Measurements from ENCODE around the gene SH2D4B.

The SH2D4B gene

GRCh38 chr10:80687476-80687789 lies 149.7 kb downstream of the SH2D4B start:
- Mint-ChIP-seq H3K4me3 (no peak overlapping the region), H3K4me1 (no peaks in the 10 kb centered on the region), H3K27me3 (peaks cover 20 to 26% of the 10 kb centered on the region in 2 donors), H3K36me3 (no peaks in the 10 kb centered on the region), H3K9me3 (peaks cover 0 to 3% of the 10 kb centered on the region in 2 donors), H3K27ac (no peak overlapping the region)
- DNase-seq, result no peak
- ATAC-seq (replicated peaks), result no peak

GRCh38 chr10:80690434-80690833 lies 152.7 kb downstream of the SH2D4B start:
- H3K9me3 Mint-ChIP-seq, result no peaks in the 10 kb centered on the region
- no peak overlapping the region for H3K4me3 Mint-ChIP-seq
- no peaks in the 10 kb centered on the region for H3K4me1 Mint-ChIP-seq
- ATAC-seq (replicated peaks), result no peak
- no peaks in the 10 kb centered on the region for H3K36me3 Mint-ChIP-seq
- no peak for DNase-seq
- no peak overlapping the region for H3K27ac Mint-ChIP-seq
- H3K27me3 Mint-ChIP-seq, result peaks cover 20 to 26% of the 10 kb centered on the region in 2 donors

- H3K4me3 Mint-ChIP-seq, result no peak overlapping the region
- no peaks in the 10 kb centered on the region for H3K4me1 Mint-ChIP-seq
- ATAC-seq (replicated peaks), result no peak
- no peaks in the 10 kb centered on the region for H3K36me3 Mint-ChIP-seq
- H3K9me3 Mint-ChIP-seq, result no peaks in the 10 kb centered on the region
- H3K27ac Mint-ChIP-seq, result no peak overlapping the region
- DNase-seq, result no peak
- peaks cover 20 to 26% of the 10 kb centered on the region in 2 donors for H3K27me3 Mint-ChIP-seq
Observed at GRCh38 chr10:80691441-80691840, 153.7 kb downstream of the SH2D4B start.

- Mint-ChIP-seq H3K4me3 (no peak overlapping the region), H3K27me3 (peaks cover 20 to 26% of the 10 kb centered on the region in 2 donors), H3K27ac (no peak overlapping the region), H3K9me3 (no peaks in the 10 kb centered on the region), H3K4me1 (no peaks in the 10 kb centered on the region), H3K36me3 (no peaks in the 10 kb centered on the region)
- DNase-seq (no peak), ATAC-seq (replicated peaks) (no peak)
Observed at GRCh38 chr10:80693565-80693964, 155.9 kb downstream of the SH2D4B start.

GRCh38 chr10:80694930-80695329 lies 157.2 kb downstream of the SH2D4B start:
- no peak for DNase-seq
- Mint-ChIP-seq H3K4me1 (peaks cover 2 to 7% of the 10 kb centered on the region in 2 donors), H3K27me3 (peaks cover 19 to 25% of the 10 kb centered on the region in 2 donors), H3K4me3 (no peak overlapping the region), H3K9me3 (no peaks in the 10 kb centered on the region), H3K27ac (no peak overlapping the region), H3K36me3 (no peaks in the 10 kb centered on the region)
- no peak for ATAC-seq (replicated peaks)
